Body of pancreas (tissue), 4 donors: ENCODE measurements around the gene NTN5.

ENCODE experiments used
- CTCF ChIP-seq, 7 experiments: fragments of 450-650 bp in 4 of 7; fragments of 200-600 bp in 3 of 7; sonication (generic) in 3 of 7; IDR thresholded peaks; one replicate each; pipeline ENCODE4 v1.5.1; 2016 to 2019; ENCODE audit warnings: antibody characterized with exemption in 7 of 7
- POLR2A ChIP-seq, 3 donors: fragments of 450-650 bp; IDR thresholded peaks; one replicate each; pipeline ENCODE4 v1.6.1; 2016; ENCODE audit warnings: antibody characterized with exemption in 3 of 3, mild to moderate bottlenecking in 2 of 3

- TF ChIP-seq CTCF (IDR thresholded peaks at IDR 0.05) (no peak), POLR2A (IDR thresholded peaks at IDR 0.05) (no peak)
Observed at GRCh38 chr19:48664476-48664875, 8.3 kb downstream of the NTN5 start.
